ENCODE results near the gene IGDCC3.

IGDCC3 gene

DNA sequence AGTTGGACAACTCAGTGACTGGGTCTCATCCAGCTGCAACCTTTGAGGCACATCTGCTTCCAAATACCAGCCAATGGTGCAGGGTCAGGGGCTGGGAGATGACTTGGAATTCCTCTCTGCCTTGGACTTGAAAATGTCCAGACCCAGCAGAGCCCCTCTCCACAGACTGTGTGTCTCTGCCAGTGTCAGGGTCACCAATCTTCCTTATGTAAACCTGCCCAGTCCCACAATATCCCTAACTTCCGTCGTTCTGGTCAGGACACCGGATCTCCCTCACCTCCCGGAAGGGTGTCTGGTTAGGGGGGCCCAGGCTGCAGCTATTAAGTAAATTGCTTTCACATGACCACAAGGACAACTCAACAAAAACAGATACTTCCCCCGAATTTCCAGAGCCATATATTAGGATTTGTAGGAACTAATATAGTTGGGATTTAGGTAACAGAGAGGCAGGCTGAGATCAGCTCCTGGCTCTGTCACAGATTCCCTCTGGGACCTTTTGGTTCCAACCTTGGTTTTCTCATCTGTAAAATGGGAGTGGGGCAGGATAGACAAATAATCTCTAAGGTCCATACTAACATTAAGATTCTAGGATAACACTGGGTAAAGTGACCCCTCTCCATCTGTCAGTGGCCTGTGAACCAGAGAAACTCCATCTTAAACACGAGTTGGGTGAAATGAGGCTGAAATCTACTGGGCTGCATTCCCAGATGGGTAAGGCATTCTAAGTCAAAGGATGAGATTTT lies 30.8 kb downstream of the IGDCC3 start:
- TF ChIP-seq, protein P1, sequence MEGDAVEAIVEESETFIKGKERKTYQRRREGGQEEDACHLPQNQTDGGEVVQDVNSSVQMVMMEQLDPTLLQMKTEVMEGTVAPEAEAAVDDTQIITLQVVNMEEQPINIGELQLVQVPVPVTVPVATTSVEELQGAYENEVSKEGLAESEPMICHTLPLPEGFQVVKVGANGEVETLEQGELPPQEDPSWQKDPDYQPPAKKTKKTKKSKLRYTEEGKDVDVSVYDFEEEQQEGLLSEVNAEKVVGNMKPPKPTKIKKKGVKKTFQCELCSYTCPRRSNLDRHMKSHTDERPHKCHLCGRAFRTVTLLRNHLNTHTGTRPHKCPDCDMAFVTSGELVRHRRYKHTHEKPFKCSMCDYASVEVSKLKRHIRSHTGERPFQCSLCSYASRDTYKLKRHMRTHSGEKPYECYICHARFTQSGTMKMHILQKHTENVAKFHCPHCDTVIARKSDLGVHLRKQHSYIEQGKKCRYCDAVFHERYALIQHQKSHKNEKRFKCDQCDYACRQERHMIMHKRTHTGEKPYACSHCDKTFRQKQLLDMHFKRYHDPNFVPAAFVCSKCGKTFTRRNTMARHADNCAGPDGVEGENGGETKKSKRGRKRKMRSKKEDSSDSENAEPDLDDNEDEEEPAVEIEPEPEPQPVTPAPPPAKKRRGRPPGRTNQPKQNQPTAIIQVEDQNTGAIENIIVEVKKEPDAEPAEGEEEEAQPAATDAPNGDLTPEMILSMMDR (IDR thresholded peaks at IDR 0.05; ENCODE audit: extremely low read depth, missing control alignments), result no peak

GRCh38 chr15:65344914-65345275 lies 32.9 kb downstream of the IGDCC3 start:
- DNase-seq (ENCODE audit: low spot score), result no peak
- TF ChIP-seq, protein P1 (IDR thresholded peaks at IDR 0.05; ENCODE audit: extremely low read depth, missing control alignments), result no peak

More for the DNA sequence above, 30.8 kb downstream of the IGDCC3 start:
- no peak for DNase-seq (ENCODE audit: low spot score)

GRCh38 chr15:65344214-65344913 lies 33.4 kb downstream of the IGDCC3 start:
- DNase-seq (ENCODE audit: low spot score), result no peak
- TF ChIP-seq, protein P1 (IDR thresholded peaks at IDR 0.05; ENCODE audit: extremely low read depth, missing control alignments), result no peak

- no peak for DNase-seq (ENCODE audit: low spot score)
- TF ChIP-seq, protein P1 (IDR thresholded peaks at IDR 0.05; ENCODE audit: extremely low read depth, missing control alignments), result no peak
These were observed 34.3 kb downstream of the IGDCC3 start for GRCh38 chr15:65343374-65343981.

DNA sequence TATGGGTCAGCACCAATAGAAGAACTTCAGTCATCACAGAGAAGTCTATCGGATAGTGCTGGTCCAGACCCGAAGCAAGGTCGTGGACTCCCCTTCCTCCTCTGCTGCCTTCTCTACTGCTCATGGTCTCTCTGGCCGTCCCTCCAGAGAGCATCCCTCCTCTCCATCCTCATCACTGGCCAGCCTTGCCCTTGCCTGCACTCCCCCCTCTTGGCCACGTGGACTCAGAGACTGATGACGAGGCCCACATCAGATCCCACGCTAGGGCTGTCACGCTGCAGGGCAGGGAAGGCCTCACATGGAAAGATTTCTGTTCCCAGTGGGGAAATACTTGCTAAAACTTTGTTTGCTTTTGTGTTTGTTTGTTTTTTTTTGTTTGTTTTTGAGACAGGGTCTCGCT lies 35.3 kb downstream of the IGDCC3 start:
- no peak for DNase-seq (ENCODE audit: low spot score)
- TF ChIP-seq, protein P1 (IDR thresholded peaks at IDR 0.05; ENCODE audit: extremely low read depth, missing control alignments), result no peak

DNA sequence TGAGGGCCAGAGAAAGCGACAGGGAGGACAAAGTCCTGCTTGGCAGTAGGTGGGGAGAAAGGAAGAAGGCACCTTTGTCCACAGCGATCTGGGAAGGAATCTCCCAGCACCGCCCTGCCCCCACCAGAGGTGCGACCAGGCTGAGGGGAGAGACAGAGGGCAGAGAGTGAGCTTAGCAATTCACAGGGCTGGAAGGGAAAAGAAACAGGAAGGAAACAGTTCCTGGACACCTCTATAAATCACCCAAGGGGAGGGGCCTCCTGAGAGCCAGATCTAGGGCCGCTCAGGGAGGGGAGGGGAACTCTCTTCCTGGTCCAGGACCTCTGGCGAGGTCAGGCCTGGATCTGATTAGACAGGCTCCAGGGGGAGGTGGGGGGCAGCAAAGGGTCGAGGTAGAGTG lies 37.9 kb downstream of the IGDCC3 start:
- TF ChIP-seq, protein P1 (IDR thresholded peaks at IDR 0.05; ENCODE audit: extremely low read depth, missing control alignments), result no peak
- DNase-seq (ENCODE audit: low spot score), result no peak

DNA sequence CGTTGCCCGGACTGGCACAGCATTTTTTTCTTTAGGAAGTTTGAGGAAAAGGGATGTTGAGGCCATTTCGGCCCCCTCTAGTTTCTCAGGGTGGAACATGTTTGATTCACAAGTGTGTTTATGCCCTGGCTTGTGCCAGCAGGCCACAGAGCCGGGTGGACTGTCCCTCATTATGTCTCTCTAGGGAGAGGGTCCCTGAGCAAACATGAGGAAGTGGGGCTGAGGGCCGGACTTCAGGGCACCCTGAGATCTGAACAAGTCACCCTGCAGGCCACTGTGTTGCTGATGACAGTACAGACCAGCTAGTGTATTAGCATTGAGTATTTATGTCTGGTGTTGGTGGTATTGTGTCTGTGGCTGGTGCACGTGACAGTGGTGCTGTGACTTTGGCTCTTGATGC lies 38.4 kb downstream of the IGDCC3 start:
- no peak for DNase-seq (ENCODE audit: low spot score)
- TF ChIP-seq, protein P1 (IDR thresholded peaks at IDR 0.05; ENCODE audit: extremely low read depth, missing control alignments), result no peak

Measured in GM20000 (cell line).